ENCODE measurements around the gene HTRA2. TPM values are rescaled to one million over a fixed set of nuclear protein-coding genes. Genes with fewer than 3 reads are reported as not detected.
A peak's percentile ranks its signal among the peaks of the same experiment; 100 is the strongest.

The HTRA2 gene
- total and polyA plus RNA-seq, 9 of the 15 experiments (the other 6 are each of a cell fraction or from before 2014, with no cell fraction given) = 54.2 to 71.2 (median 65.8) TPM

DNA sequence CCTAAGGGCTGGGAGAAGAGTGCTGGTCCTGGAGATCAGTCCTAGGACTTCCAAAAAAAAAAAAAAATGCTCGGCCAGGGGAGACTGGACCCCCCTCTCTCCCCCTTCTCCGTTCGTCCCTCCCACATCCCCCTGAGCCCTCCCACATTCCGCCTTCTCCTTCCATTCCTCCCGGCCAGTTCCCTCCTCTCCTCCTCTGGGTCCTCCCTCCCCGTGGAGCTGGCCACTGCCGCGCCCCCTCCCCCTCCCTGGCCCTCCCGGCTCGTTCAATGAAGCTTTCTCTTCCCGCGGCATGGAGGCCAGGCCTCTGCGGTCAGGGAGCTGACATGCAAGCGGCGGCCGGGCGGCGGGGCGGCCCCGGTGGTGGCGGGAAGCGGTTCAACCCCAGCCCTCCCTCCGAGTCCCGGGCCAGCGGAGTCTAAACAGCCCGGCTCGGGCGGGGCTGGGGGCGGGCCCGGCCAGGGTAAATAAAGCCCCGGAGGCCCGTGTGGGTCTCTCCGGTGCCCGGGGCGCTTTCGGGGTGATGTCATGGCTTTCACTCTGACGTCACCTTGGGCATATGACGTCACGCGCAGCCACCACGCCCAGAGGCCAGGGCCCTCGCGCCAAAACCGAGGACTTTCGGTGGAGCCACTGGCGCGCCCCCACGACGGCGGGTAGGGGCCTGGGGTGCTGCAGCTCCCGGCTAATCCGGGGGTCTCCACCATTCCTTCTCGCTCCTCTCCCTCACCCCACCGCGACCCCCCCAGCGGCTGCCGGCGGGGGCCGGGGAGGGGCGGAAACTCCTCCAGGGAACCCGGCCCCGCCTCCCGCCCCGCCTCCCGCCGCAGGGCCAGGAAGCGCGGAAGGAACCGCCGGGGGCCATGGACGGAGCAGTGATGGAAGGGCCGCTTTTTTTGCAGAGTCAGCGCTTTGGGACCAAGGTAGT lies 24.4 kb downstream of the HTRA2 start, which contains the start of the genes DOK1 and LOXL3 (continued):
- peak; percentile 77 for TF ChIP-seq MGA (IDR thresholded peaks at IDR 0.05)
- 0 out of 4 replicates have a peak, but pooled peaks of 1 of the 2 experiments have one; percentile 24 for TF ChIP-seq KDM4B (IDR thresholded peaks at IDR 0.05; ENCODE audit: borderline replicate concordance in 2 of 2, low read depth in 1 of 2)
- TF ChIP-seq, protein P1, sequence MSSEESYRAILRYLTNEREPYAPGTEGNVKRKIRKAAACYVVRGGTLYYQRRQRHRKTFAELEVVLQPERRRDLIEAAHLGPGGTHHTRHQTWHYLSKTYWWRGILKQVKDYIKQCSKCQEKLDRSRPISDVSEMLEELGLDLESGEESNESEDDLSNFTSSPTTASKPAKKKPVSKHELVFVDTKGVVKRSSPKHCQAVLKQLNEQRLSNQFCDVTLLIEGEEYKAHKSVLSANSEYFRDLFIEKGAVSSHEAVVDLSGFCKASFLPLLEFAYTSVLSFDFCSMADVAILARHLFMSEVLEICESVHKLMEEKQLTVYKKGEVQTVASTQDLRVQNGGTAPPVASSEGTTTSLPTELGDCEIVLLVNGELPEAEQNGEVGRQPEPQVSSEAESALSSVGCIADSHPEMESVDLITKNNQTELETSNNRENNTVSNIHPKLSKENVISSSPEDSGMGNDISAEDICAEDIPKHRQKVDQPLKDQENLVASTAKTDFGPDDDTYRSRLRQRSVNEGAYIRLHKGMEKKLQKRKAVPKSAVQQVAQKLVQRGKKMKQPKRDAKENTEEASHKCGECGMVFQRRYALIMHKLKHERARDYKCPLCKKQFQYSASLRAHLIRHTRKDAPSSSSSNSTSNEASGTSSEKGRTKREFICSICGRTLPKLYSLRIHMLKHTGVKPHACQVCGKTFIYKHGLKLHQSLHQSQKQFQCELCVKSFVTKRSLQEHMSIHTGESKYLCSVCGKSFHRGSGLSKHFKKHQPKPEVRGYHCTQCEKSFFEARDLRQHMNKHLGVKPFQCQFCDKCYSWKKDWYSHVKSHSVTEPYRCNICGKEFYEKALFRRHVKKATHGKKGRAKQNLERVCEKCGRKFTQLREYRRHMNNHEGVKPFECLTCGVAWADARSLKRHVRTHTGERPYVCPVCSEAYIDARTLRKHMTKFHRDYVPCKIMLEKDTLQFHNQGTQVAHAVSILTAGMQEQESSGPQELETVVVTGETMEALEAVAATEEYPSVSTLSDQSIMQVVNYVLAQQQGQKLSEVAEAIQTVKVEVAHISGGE (CRISPR knock-in tag; IDR thresholded peaks at IDR 0.05) = peak in 1 of 3 experiments; percentile 57; a peak in 2 of 6 replicates
- no peak for TF ChIP-seq TCF7L2 (IDR thresholded peaks at IDR 0.05; ENCODE audit: low read depth, low read length)
- TF ChIP-seq PML (IDR thresholded peaks at IDR 0.05; ENCODE audit: low read length) = no peak
- no peak for TF ChIP-seq SRSF3 (IDR thresholded peaks at IDR 0.05; ENCODE audit: insufficient read depth, low read length)
- TF ChIP-seq ZNF140 (CRISPR knock-in tag; IDR thresholded peaks at IDR 0.05) = no peak

Measured in K562 (cell line).